ENCODE data around the gene OR52E4.

The OR52E4 gene

DNA sequence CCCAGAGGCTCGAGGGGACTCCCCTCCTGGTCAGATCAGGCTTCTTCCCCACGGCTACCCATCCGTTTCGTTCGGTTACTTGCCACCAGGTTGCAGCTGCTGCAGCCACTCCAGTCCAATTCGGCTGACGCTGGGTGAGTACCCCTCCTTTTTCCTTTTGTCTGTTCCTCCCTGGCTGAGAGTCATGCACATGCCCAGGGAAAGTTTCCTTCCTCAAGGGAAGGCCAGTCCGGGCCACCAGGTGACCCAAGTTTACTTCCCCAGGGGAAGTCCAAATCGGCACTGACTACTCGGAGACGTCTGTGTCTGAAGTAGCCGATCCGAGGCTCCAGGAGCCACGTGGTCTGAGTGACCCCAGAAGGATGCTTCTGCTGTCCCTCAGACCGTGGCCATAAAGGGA, 48.4 kb downstream of the OR52E4 start:
- no peak for DNase-seq (ENCODE audit: low read depth in 1 of 2, low spot score in 1 of 2)

DNA sequence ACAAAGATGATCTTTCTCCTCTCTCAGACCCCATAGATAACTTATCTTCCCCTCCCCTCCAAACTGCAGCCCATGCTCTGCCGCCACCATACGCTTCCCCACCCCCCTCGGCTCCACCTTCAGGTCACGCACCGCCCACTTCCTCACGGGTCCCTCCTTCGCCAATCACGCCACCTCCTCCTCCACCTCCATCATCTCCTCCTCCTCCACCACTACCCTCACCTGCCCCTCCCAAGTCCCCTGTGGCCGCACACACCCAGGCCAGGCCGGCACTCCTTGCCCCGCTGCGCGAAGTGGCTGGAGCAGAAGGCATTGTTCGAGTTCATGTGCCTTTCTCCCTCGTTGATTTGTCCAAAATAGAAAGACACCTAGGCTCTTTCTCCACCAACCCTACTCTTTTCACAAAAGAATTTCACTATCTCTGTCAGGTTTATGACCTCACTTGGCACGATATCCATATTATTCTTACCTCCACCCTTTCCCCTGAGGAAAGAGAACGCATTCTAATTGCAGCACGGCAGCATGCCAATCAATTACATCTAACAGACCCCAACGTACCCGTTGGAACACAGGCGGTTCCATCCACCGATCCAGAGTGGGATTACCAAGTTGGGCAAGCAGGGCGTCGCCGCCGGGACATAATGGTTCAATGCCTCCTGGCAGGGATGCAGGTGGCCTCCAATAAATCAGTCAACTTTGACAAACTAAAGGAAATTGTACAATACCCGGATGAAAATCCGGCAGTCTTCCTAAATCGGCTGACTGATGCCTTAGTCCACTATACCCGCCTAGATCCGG, 49.3 kb downstream of the OR52E4 start:
- no peak for DNase-seq (ENCODE audit: low read depth in 1 of 2, low spot score in 1 of 2)

DNA sequence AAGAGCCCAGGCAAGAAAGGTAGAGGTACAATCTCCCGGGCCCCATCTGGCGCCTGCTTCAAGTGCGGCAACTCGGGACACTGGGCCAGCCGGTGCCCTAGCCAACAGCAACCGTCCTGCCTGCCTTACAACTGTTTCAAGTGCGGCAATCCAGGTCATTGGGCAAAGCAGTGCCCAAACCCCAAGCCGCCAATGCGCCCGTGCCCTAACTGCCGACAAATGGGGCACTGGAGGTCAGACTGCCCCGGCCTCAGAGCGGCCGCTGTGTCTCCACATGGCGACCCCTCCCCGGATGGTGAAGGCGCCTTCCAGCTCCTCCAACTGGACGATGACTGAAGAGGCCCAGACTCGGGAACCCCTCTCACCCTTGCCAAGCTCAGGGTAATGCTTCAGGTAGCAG, 50.2 kb downstream of the OR52E4 start:
- no peak for DNase-seq (ENCODE audit: low read depth in 1 of 2, low spot score in 1 of 2)

DNA sequence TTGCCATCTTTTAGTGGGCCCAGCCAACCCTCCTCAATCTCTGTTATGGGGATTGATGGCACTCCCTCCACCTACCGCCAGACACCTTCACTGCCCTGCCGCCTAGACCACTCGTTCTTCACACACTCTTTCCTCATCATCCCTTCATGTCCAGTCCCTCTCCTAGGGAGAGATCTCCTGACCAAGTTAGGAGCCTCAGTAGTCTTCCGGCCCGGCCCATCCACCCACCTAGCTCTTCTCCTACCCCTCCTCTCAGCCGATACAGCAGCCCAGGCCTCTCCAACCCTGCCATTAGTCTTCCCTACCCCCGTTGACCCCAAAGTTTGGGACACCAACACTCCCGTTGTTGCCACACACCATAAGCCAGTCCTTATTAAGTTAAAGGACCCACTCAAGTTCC, 50.6 kb downstream of the OR52E4 start:
- no peak for DNase-seq (ENCODE audit: low read depth in 1 of 2, low spot score in 1 of 2)

DNA sequence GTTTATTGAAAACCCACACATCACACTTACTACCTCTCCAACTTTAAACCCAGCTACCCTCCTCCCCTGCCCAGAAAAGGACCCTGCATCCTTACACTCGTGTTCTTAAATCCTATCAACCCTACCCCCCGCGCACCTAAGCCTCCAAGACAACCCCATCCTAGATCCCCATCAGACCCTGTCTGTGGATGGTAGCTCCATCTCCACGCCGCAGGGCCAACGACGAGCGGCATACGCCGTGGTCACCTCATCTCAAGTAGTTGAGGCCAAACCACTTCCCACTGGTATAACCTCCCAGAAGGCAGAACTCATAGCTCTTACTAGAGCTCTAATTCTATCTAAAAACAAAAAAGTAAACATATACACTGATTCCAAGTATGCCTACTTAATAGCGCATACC, 52.2 kb downstream of the OR52E4 start:
- no peak for DNase-seq (ENCODE audit: low read depth in 1 of 2, low spot score in 1 of 2)

DNA sequence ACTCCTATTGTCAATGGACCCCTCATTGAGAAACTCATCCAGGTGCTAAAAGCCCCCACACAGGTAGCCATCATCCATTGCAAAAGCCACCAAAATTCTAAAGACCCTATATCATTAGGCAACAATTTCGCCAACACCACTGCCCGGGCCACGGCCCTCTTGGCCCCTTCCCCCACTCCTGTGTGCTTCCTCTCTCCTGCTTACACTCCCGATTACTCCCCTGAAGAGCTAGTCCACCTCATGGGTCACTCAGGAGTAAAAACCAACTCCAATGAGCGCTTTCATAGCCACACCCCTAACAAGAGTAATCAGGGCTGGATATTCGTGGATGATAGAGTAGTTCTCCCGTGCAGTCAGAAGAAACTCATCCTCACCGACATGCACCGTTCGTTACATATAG, 52.7 kb downstream of the OR52E4 start:
- no peak for DNase-seq (ENCODE audit: low read depth in 1 of 2, low spot score in 1 of 2)

Measured in activated T-helper 1 cell treated with anti-CD3 and anti-CD28 coated beads, Interleukin-2, amount 50 U/mL, for 16 hours (primary cell).